GM19397 (cell line): Measurements from ENCODE around the gene SGCD.
"Not testable (repeated sequence)": the region's sequence is repeated elsewhere in the genome, so short reads cannot be mapped to it uniquely, and the experiment has no call there.

Experiments
- ATAC-seq: cut with Tn5 transposase; IDR thresholded peaks from one replicate; pipeline ENCODE4 v1.9.1; 2021; ENCODE audit warnings: mild to moderate bottlenecking, moderate library complexity; ENCODE audit not compliant: unreplicated experiment

SGCD gene

DNA sequence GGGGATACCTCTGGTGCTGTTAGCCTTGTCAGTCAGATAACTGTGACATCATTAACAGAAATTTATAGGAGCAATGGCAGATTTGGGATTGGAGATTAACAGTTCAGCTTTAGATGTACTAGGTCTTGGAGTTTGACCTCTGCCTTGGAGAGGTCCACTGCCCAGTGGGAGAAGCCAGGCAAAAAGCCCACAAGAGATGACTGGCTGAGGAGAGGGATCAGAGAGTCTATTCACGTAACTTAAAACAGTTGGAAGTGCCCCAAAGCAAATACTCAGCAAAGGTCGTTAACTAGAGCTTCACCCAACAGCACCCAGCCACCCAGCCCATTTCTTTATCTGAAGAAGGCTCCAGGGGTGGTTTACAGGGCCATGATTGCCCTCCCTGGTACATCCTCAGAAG, 290.5 kb downstream of the SGCD start:
- no peak for ATAC-seq

- no peak for ATAC-seq
Observed at GRCh38 chr5:156618601-156619000, 291.6 kb downstream of the SGCD start.

DNA sequence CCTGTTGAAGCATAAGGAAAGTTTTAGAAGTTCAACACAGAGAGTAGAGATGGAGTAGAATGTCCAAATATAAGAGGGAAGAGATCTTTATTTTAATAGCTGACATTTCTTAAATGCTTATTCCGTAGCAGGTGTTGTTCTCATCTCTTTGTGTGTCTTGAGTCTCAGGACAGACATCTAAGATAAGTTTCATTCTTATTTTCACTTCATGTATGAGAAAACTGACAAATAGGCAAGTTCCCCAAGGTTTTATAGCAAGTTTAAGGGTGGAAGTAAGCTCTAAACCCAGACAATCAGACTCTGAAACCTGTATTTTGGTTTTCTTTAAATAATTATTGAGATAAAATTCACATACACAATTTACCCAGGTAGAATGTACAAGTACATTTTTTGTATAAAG, 294.8 kb downstream of the SGCD start:
- ATAC-seq = no peak

DNA sequence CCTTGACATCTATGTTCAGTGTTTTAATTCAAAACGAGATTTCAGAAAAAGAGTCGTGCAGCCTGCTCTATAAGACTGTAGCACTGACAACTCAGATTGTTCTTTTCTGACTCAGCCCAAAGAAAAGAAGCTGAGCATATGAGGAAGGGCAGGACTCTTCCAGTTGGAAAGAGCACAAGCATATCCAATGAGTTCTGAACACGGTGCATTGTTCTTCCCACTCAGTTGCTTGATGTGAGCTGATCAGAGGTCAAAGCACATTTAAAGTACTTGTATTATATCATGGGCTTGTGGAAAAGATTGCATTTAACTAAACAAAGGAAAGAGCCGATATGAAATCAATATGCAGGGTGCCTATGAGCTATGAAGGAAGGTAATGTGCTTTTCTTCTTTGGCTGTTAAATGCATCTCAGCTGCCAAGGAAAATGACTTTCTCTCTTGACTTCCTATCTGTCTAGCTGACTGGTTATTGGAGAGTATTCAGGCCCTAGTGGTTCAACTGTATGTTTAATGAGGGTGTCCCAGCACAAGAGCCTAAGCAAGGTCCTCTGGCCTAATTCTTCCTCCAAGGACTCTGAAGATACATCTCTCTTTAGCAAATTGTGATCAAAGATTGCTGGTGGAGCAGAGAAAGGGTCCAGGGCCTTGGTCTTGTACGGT, 296.5 kb downstream of the SGCD start:
- no peak for ATAC-seq

DNA sequence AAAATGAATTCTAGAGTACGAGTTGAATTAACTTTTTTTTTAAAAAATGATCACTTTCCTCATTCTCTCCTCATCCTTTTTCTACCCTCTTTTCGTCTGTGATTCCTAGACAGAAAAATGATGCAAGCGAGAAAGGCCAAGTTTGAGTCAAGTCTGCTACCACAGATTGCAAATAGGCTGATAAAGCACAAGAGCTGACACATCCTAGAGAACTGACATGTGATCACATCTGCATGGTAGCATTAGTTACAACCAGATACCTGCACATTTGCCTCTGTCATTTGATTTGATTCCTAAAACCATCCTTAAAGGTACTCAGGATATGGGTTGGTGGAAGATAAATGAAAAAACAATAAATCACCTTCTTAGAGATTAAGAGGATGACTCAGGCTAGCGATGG, 297.7 kb downstream of the SGCD start:
- no peak for ATAC-seq

GRCh38 chr5:156628421-156628820, 301.5 kb downstream of the SGCD start:
- no peak for ATAC-seq

DNA sequence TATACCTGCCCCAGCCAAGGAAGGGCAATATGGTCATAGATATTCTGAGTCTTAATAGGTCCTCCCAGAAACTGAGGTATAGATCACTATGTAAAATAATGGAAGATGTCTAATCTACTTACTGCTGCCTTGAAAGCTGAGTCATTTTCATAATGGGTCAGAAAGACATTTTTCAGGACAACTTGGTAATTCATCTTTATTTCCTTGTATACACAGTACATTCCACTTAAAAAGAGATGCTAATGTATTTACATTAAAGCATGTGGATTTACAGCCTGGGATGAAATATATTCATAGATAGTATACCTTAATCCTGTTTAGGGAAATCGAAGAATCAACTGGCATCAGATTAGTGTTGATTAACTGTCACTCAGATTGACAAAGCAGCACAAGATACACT, 304.0 kb downstream of the SGCD start:
- no peak for ATAC-seq

DNA sequence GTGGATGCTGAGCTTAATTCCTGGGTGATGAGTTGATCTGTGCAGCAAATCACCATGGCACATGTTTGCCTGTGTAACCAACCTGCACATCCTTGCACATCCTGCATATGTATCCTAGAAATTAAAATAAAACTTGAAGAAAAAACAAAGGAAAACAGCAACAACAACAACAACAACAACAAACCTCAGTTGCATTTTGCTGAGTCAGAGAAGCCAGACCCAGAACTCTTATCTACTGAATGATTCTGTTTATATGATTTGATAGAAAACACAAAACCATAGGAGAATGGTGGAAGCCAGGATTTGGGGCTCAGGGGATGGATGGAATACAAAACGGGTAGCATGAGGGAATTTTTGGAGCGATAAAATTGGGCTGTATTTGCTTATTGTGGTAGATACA, 307.3 kb downstream of the SGCD start:
- ATAC-seq = no peak

- ATAC-seq = no peak
Observed at GRCh38 chr5:156640691-156641241, 313.8 kb downstream of the SGCD start.

- ATAC-seq = no peak
Observed at GRCh38 chr5:156641686-156642085, 314.7 kb downstream of the SGCD start.

- no peak for ATAC-seq
Observed at GRCh38 chr5:156647034-156647451, 320.1 kb downstream of the SGCD start.

- no peak for ATAC-seq
Observed at GRCh38 chr5:156654444-156654843, 327.5 kb downstream of the SGCD start.

DNA sequence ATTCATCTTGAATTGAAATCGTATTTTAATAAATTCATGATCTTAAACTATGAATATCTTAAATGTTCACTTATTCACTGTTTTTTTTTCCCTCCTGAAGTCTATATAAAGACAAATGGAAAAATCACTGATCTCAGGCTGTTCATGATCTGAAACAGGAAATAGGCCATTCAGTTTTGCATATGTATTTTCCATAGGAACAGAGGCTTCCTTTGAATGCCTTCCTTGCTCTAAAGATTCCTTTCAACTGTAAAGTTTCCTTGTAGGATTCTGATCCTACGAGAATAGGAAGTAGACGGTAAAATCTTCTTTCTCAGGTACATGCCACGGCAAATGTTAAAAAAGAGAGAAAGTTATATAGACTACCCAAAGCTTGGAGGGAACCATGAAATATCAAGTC, 328.8 kb downstream of the SGCD start:
- no peak for ATAC-seq

DNA sequence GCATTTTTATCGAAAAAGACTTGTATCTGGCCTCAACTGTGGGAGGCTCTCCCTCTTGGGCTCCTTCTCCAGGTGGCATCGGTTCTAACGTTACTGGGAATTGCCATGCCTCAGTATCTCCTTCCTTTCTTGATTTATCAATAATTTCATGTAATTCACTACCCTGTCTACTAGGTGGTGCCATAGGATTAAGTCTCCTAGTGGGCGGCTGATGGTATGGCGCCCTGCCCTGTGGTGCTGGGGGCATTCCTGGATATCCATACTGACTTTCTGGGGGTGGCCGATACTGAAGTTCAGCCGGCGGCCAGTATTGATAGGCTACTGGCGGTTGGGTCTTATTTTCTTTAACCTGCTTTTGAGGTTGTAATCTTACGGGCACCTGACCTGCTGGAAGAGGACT, 337.9 kb downstream of the SGCD start:
- not testable (repeated sequence) for ATAC-seq

GRCh38 chr5:156666686-156667085, 339.7 kb downstream of the SGCD start:
- not testable (repeated sequence) for ATAC-seq

GRCh38 chr5:156667616-156668015, 340.7 kb downstream of the SGCD start:
- ATAC-seq = no peak

- no peak for ATAC-seq
Observed at GRCh38 chr5:156669416-156669815, 342.5 kb downstream of the SGCD start.

DNA sequence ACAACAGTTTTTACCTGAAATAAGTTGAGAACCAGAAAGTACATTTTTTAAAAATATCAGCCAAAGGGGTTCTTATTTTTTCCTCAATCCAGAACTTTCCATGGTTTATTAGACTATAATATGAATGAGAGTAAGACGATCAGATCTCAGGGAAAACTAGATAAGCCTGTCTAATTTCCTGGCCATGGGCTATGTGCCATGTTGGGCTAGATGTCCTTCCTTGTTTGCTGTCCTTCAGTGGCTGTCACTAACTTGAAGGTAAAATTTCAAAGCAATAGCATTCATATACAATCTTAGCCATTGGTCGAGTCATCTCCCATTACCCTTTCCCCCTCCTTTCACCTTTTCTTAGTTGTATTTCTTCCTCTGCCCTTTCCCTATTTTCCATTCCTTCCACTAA, 343.7 kb downstream of the SGCD start:
- ATAC-seq = no peak

GRCh38 chr5:156675395-156675794, 348.4 kb downstream of the SGCD start:
- ATAC-seq = no peak

DNA sequence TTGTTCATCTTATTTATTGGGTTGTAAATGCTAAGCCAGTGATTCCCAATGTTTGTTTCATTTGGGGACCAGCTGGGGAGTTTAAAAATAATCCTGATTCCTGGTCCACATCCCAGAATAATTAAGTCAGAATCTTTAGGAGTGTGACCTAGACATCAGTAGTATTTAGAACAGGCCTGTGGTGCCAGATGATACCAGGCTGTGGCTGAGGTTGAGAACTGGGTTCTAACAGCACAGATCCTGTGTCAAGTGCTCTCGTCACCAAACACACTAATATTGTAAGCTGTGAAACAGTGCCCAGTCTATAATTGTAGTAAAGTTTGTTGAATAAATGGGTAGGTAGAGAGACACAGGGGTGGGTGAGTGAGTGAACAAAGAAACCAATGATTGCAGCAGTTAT, 351.0 kb downstream of the SGCD start:
- ATAC-seq = no peak

DNA sequence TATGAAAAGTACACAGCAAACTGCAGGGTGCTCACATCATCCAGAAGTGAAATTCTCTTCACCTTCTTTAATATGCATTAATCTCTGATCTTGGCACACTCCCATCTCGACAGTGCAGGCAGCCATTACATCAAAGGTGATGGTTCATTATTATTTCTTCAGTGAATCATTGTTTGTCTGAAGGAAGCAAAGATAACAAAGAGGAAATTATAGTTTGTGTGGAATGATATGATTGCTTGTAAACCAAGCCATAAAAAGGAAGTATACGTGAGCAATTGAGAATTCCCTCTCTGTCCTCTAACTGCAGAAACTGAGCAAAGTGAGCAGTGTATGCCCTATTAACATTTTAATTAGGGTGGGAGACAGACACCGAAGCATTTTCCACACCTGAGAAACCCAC, 351.5 kb downstream of the SGCD start:
- no peak for ATAC-seq

DNA sequence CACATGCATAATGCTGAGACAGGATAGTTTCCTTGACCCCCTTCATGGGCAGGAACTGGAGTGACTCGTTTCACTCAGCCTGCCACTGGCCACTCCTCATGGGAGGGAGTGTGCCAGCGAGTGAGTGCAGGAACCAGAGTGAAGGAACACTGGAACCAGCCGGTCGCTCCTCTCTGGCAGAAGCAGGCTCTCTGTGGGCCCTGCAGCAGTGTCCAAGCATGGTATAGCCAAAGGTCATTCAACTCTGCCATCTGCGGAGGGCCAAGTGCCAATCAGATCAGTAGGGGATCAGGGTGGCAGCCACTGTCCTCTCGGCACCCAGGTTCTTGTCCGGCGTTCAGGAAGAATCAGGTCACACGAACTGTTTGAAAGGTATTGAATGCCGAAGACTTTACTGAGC, 353.9 kb downstream of the SGCD start:
- ATAC-seq = no peak

- no peak for ATAC-seq
Observed at GRCh38 chr5:156681265-156681664, 354.3 kb downstream of the SGCD start.
